GM21786 (cell line): ENCODE results near the gene CNST.
A peak's percentile ranks its signal among the peaks of the same experiment; 100 is the strongest.
"Not testable (repeated sequence)": the region's sequence is repeated elsewhere in the genome, so short reads cannot be mapped to it uniquely, and the experiment has no call there.

Experiments used
- ATAC-seq: cut with Tn5 transposase; IDR thresholded peaks from one replicate; pipeline ENCODE4 v1.9.1; 2021; ENCODE audit not compliant: unreplicated experiment

The CNST gene

DNA sequence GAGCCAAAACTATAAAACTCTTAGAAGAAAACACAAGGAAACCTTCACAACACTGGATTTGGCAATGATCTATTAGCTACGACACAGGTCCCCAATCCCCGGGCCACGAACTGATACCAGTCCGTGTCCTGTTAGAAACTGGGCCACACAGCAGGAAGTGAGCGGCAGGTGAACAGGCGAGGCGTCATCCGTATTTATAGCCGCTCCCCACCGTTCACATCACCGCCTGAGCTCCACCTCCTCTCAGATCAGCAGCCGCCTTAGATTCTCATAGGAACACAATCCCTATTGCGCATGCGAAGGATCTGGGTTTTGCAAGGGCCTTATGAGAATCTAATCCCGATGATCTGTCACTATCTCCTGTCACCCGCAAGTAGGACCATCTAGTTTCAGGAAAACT lies 12.1 kb upstream of the CNST start:
- no peak for ATAC-seq

DNA sequence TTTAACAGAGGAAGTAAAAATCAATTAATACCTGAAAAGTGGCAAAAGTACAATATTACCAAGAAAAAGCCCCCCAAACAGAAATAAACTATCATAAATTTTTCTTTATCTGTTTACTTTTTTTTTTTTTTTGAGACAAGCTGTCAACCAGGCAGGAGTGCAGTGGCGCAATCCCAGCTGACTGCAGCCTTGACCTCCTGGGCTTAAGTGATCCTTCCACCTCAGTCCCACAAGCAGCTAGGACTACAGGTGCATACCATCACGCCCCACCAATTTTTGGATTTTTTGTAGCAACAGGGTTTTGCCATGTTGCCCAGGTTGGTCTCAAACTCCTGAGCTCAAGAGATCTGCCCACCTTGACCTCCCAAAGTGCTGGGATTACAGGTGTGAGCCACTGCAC lies 8.2 kb upstream of the CNST start:
- ATAC-seq: no peak

DNA sequence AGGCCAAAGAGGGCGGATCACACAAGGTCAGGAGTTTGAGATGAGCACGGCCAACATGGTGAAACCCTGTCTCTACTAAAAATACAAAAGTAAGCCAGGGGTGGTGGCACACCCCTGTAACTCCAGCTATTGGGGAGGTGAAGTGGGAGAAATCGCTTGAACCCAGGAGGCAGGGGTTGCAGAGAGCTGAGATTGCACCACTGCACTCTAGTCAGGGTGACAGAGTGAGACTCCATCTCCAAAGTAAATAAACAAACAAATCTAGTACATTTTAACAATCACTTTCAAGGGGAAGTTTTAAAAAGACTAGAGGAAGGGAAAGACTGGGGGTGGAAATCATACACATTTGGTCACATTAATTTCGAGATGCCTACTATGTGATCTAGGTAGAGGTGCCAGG lies 6.9 kb upstream of the CNST start:
- ATAC-seq: no peak

- ATAC-seq: not testable (repeated sequence)
Observed at GRCh38 chr1:246560833-246561232, 5.4 kb upstream of the CNST start.

DNA sequence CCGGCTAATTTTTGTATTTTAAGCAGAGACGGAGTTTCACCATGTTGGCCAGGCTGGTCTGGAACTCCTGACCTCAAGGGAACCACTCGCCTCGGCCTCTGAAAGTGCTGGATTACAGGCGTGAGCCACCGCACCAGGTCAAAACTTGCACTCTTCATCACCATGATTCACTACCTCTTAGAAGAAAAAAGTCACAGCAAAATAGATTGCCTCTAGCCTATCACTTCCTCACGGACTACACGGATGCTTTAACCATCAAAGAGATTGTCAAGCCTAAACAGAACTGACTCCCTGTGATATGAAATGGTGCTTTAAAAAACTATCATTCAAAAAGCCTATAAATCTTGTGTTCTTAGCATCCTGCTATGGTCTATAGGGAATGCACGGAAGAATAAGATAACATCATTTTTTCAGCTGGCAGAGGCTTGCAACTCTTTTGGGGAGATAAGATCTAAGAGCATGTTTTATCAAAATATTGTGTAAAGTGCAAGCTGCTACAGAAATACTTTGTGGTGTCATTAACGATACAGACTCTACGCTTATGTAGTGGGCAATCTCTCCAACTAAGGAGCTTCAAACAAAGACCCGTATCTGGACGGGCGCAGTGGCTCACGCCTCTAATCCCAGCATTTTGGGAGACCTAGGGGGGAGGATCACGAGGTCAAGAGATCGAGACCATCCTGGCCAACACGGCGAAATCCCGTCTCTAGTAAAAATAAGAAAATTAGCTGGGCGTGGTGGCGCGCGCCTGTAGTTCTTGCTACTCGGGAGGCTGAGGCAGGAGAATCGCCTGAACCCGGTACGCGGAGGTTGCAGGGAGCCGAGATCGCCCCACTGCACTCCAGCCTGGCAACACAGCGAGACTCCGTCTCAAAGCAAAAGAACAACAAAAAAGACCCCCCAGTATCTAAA lies 1.2 kb upstream of the CNST start:
- no peak for ATAC-seq

- ATAC-seq: no peak
Observed at GRCh38 chr1:246565751-246566127, 517 bp upstream of the CNST start.

DNA sequence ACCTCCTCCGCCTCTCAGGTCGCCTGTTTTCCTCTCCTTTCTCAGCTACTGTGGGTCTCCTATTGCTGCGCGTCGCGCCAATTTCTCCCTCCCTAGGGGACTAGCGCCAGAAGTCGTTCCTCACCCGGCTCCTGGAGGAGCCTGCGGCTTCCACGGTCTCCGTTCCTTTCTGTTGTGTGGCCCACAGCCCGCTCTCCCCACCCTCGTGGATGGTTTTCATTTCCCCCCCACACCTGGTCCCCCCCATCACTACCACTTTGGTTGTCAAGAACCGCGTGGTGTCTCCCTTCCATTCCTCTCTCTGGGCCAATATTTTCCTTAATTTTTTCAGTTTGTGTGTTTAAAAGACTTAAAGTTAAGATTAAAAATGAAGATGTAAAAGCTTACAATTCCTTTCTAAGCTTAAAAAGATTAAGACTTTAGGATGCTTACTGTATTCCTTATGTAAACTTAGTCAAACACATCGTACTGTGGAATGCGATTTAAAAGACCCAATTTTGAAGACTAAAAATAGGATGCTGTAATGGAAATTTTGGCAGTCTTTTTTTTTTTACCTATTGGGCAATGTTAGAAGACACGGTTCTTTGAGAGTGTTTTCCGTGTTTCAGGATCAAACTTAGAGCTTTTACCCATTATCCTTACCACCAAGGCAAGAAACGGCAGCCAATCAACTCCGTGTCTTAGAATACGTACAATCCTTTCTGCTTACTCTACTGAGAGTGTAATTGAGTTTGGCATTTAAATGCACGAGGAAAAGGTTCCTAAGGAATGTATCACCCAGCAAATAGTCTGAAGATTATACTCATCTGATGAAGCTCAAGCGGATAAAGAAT lies 773 bp downstream of the CNST start:
- ATAC-seq: peak; percentile 8

DNA sequence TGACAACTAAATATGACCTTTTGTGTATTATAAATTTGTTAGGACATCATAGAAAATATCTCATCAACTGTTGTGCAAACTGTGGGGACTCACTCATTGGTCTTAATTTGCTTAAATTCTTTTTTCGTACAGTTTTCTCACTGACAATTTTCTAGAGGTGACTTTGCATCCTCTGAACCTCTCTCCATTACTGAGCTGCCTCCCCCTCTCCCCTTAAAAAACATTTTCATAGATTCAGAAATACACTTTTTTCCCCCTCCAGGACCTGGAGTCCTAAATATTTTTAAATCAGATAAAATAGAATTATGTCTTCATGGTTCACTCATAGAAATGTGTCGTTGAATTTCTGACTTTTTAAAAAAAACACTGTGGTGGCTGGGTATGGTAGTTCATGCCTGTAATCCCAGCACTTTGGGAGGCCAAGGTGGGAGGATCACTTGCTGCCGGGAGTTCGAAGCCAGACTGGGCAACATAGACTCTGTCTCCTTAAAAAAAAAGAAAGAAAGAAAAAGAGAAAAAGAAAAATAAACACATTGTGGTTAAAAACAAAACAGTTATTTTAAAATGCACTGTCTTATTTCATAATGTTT lies 1.5 kb downstream of the CNST start:
- no peak for ATAC-seq

GRCh38 chr1:246569248-246570238 lies 3.3 kb downstream of the CNST start:
- ATAC-seq: no peak

- ATAC-seq: not testable (repeated sequence)
Observed at GRCh38 chr1:246571309-246571708, 5.1 kb downstream of the CNST start.

DNA sequence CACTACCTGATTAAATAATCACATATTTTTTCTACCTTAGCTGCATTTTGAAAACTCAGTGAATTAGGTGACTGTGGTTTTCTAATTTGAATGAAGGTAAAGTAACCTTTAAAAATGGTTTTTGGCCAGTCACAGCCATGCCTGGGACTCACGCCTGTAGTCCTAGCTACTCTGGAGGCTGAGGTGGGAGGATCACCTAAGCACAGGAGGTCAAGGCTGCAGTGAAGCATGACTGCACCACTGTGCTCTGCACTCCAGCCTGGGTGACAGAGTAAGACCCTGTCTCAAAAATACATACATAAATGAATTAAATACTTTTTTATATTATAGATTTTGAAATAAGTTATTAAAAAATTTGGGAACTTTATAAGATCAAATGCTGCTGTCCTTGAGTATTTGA lies 5.7 kb downstream of the CNST start:
- ATAC-seq: no peak

DNA sequence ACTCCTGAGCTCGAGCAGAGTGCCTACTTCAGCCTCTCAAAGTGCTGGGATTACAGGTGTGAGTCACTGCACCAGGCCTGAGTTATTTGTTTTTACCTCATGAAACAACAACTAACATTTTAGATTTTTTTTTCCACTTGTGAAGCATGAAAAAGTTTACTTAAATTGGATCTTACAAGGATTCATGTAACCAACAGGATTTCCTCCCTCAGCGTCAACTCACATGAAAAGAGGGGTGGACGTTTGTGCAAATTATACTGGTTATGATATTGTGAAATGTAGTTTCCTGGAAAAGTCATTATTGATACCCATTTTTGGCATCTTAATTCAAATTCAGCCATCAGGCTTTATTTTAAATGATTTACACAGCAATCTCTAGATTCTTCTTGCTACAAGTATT lies 6.5 kb downstream of the CNST start:
- ATAC-seq: no peak

DNA sequence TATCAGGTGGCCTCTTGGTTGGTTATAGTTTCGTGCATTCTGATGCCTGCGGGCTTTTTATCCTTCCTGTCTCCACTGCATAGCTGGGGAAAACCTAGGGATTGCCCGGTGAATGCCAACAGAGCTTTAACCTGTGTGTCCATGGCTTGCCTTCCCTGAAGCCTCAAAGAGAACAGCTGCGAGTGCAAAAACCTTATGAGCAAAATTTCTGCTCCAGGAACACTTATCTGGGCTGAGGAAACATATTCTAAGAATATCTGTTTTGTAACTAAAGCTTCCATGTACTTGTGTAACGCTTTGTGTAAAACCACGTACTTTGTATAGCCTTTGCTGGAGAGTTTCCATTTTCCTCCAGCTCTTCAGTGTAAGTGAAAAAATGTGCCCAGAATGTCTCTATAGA lies 7.2 kb downstream of the CNST start:
- ATAC-seq: no peak

DNA sequence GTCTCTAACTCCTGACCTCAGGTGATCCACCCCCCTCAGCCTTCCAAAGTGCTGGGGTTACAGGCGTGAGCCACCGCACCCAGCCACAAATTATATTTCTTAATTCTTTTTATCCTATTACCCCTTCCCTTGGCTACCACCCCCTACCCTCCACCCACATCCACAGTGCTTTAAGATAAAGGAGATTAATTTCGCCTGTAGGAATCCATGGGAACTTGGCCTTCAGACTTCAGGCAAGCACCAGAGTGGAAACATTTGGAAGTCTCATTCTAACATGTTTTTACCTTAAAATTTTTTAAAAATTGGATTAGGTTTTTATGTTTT lies 10.4 kb downstream of the CNST start:
- no peak for ATAC-seq

DNA sequence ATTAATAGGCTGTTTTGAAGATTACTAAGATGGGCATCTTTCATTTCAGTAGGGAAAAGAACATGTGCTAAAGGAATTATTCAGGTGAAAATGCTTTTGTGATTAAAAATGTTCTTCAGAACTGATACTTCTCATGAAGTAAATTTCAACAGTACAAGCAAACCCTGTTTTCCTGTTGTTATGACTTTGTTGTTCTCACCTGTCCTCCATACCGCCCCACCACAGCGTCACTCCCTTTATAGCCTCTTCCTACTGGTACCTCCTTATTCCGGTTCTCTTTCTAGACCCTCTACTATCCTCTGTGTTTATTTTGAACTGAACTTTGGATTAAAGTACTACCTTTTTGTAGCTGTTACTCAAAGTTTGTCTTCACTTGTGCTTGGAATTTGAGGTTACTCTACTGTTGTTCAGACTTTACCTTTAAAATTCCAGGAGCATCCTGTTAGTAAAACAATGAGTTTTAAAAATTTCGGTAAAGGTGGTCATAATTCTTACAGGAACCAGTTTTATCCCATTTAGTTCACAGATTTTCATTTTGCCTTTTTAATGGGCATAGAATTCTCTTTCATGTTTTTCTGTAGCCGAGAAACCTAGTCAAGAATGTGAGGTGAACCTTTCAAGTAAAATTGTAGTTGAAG lies 10.9 kb downstream of the CNST start:
- ATAC-seq: no peak

- no peak for ATAC-seq
Observed at GRCh38 chr1:246577720-246578106, 11.5 kb downstream of the CNST start.

- ATAC-seq: peak; percentile 68
Observed at GRCh38 chr1:246579818-246580217, 13.6 kb downstream of the CNST start.

- ATAC-seq: no peak
Observed at GRCh38 chr1:246580497-246581370, 14.5 kb downstream of the CNST start.

DNA sequence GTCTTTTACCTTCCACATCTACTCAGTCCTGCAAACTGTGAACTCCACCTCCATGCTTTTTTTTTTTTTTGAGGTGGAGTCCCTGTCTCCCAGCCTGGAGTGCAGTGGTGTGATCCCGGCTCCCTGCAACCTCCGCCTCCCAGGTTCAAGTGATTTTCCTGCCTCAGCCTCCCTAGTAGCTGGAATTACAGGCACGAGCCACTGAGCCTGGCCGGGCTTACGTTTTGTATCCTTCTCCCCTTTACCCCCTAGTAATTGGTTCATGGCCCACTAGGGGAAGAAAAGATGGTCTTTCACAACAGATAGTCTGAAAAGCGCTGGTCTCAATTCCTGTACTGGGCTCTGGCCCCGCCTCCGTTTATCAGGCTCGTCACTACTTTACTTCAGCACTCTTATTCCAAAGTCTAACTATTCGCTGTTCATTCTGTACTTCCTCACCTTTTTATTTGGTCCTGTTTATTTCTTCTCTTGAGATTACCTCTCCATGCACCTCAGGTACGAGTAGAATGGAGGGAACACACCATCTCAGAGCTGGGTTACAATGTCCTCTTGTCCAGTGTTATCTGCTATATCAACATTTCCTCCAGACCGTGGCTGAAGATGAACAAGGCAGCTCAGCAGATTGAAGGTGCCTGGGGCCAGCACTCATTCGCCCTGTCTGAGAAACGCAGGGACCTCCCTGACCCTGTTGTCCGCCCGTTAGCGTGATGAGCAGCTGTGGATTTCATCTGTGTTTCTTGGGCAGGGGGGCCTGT lies 16.2 kb downstream of the CNST start:
- no peak for ATAC-seq
